ENCODE results near the gene ITPR1. TPM values are rescaled to one million over a fixed set of nuclear protein-coding genes. Genes with fewer than 3 reads are reported as not detected.

ITPR1 gene
- total RNA-seq, 2 donors from 2014 or later, result 29.3 to 29.8 TPM

DNA sequence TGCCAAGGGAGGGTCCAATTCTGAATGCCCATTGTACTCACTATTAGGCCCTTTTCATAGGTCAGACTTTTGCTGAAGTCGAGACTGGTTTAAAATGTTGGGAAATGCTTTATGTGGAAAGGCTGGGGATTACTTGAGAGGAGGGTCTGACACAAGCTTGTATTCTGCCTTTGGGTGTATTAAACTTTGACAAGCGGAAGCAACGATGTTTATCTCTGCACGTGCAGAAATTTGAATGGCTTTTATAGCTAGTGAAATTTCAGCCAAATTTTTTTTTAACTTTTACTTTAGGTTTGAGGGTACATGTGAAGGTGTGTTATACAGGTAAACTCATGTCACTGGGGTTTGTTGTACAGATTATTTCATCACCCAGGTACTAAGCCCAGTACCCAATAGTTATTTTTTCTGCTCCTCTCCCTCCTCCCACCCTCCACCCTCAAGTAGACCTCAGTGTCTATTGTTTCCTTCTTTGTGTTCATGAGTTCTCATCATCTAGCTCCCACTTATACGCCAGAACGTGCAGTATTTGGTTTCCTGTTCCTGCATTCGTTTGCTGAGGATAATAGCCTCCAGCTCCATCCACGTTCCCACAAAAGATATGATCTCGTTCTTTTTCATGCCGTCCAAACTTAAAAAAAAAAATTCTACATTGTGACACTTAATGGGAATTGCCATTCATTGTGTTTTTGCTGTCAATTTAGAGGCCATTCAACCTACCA, 263.1 kb downstream of the ITPR1 start:
- H3K27me3 ChIP-seq, result no peaks in the 10 kb centered on the region
- no peak for DNase-seq
- no peak for ATAC-seq
- no peaks in the 10 kb centered on the region for H3K36me3 ChIP-seq (replicated peaks in 1 of 2; ENCODE audit: insufficient read depth in 1 of 2, low read depth in 2 of 2)
- TF ChIP-seq, protein P1, sequence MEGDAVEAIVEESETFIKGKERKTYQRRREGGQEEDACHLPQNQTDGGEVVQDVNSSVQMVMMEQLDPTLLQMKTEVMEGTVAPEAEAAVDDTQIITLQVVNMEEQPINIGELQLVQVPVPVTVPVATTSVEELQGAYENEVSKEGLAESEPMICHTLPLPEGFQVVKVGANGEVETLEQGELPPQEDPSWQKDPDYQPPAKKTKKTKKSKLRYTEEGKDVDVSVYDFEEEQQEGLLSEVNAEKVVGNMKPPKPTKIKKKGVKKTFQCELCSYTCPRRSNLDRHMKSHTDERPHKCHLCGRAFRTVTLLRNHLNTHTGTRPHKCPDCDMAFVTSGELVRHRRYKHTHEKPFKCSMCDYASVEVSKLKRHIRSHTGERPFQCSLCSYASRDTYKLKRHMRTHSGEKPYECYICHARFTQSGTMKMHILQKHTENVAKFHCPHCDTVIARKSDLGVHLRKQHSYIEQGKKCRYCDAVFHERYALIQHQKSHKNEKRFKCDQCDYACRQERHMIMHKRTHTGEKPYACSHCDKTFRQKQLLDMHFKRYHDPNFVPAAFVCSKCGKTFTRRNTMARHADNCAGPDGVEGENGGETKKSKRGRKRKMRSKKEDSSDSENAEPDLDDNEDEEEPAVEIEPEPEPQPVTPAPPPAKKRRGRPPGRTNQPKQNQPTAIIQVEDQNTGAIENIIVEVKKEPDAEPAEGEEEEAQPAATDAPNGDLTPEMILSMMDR (IDR thresholded peaks at IDR 0.05), result no peak
- no peak for TF ChIP-seq POLR2A (IDR thresholded peaks at IDR 0.05)
- H3K4me1 ChIP-seq, result peaks cover 56% of the 10 kb centered on the region
- 66 to 83% methylated on average over 10 of the region's 10 CpGs for WGBS, 2 donors
- H3K27ac ChIP-seq, result peak overlapping the region; percentile 66 to 90 (median 85)
- no peaks in the 10 kb centered on the region for H3K9me3 ChIP-seq
- intact Hi-C loops (cut with DNase I), result no loop called here
- no peak overlapping the region for H3K4me3 ChIP-seq

DNA sequence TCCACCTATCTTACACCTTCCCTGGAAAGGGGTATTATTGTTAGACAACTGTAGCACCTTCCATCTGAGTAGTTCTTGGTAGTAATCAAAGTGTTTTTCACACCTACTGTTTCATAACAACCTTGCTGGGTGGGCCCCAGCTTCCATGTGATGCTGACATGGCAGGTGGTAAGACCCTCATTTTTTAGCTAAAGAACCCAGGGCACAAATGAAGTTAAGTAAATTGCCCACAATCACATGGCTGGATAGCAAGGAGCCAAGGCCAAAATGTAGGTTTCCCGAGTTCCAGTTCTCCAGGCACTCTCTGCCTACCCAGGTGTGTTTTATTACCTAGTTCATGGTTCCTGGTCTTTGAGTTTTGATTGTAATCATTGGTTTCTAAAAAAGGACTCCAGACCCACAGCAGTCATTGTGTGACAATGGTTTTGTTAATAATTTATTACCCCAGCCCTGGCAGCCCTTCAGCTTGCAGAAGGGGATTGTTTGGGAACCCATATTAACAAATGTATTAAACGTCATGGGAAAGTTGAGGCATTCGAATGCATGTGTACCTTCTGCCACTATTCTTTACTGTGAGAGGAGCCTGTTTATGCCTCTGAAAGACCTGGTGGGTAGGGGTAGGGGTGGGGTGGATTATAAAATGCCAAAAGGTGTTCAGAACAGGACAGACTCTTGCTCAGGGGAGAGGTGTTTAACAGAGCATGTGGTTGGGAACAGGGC, 263.9 kb downstream of the ITPR1 start:
- no peaks in the 10 kb centered on the region for H3K36me3 ChIP-seq (replicated peaks in 1 of 2; ENCODE audit: insufficient read depth in 1 of 2, low read depth in 2 of 2)
- ATAC-seq (peak; percentile 87), DNase-seq (peak; percentile 56 to 81 (median 68))
- no peaks in the 10 kb centered on the region for H3K27me3 ChIP-seq
- no peaks in the 10 kb centered on the region for H3K9me3 ChIP-seq
- peak in 1 of 3 donors; percentile 11 for TF ChIP-seq POLR2A (IDR thresholded peaks at IDR 0.05)
- TF ChIP-seq, protein P1 (IDR thresholded peaks at IDR 0.05), result no peak
- peaks cover 51% of the 10 kb centered on the region for H3K4me1 ChIP-seq
- H3K4me3 ChIP-seq, result no peak overlapping the region
- intact Hi-C loops (cut with DNase I), result no loop called here
- H3K27ac ChIP-seq, result peak overlapping the region; percentile 66 to 90 (median 85)
- WGBS, 2 donors, result 15 to 17% methylated on average over 3 of the region's 3 CpGs

DNA sequence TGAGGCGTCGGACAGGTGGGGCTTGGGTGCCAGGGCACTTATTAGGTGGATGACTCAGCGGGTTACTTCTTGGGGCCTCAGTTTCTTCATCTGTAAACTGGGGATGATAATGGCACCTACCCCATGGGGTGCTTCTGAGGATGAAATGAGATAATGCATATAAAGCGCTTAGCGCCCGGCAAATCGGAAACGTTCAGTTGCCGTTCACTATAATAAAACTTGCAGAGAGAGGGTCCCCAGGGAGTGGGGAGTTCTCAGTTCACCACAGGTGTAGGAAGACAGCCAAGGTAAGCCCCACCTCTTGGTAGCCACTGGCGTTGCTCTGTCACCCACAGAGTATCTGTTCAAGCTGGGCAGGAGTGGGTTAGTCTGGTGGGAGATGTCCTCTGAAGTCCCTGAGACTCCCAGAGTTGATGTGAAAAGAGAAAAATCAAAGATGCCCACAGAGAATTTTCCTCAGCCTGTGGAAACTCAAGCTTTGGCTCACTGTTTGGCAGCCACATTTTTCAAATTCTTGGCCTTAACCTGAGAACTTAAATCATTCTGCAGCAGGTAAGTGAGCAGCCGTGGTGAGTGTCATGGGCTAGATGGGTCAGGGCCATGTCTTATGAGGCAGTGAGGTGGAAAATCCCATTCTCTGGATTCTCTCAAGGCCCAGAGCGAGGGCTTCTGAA, 264.6 kb downstream of the ITPR1 start:
- Histone ChIP-seq H3K9me3 (no peaks in the 10 kb centered on the region), H3K27ac (peak overlapping the region; percentile 66 to 90 (median 85)), H3K4me3 (no peak overlapping the region), H3K36me3 (replicated peaks in 1 of 2; ENCODE audit: insufficient read depth in 1 of 2, low read depth in 2 of 2) (no peaks in the 10 kb centered on the region), H3K4me1 (peaks cover 51% of the 10 kb centered on the region), H3K27me3 (no peaks in the 10 kb centered on the region)
- TF ChIP-seq POLR2A (IDR thresholded peaks at IDR 0.05), result no peak
- TF ChIP-seq, protein P1 (IDR thresholded peaks at IDR 0.05), result no peak
- intact Hi-C loops (cut with DNase I), result no loop called here
- ATAC-seq, result no peak
- WGBS, 2 donors, result 56 to 65% methylated on average over 12 of the region's 12 CpGs
- peak in 1 of 4 donors; percentile 25 for DNase-seq

DNA sequence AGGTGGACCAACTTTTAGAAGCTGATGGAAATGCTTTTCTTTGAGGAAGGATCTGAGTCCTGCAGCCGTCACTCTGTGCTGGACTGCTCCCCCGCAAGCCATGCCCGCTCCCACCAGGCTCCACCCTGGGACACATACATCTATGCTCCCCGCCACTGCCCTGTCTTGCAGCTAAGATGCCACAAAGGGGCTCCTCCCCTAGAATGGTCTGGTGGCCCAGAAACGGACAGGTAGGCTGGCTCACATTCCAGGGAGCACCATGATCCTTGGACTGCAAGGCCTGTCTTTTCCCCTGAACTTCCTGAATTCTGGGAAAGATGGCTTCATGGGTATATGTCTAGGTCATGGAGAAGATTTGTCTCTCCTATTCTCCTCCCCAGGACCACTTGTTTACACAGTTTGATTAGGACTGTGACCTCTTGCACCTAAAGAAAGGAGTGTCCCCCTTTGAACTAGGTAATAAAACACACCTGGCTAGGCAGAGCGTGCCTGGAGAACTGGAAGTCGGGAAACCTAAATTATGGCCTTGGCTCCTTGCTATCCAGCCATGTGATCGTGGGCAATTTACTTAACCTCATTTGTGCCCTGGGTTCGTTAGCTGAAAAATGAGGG, 265.2 kb downstream of the ITPR1 start:
- ATAC-seq (no peak), DNase-seq (no peak)
- intact Hi-C loops (cut with DNase I), result no loop called here
- peak overlapping the region; percentile 66 to 90 (median 85) for H3K27ac ChIP-seq
- no peaks in the 10 kb centered on the region for H3K36me3 ChIP-seq (replicated peaks in 1 of 2; ENCODE audit: insufficient read depth in 1 of 2, low read depth in 2 of 2)
- no peak for TF ChIP-seq POLR2A (IDR thresholded peaks at IDR 0.05)
- TF ChIP-seq, protein P1 (IDR thresholded peaks at IDR 0.05), result no peak
- H3K9me3 ChIP-seq, result no peaks in the 10 kb centered on the region
- H3K27me3 ChIP-seq, result no peaks in the 10 kb centered on the region
- peaks cover 50% of the 10 kb centered on the region for H3K4me1 ChIP-seq
- WGBS, 2 donors, result 82 to 89% methylated on average over 7 to 9 of the region's 9 CpGs
- no peak overlapping the region for H3K4me3 ChIP-seq
